Measurements from ENCODE around the gene CLMP. TPM values are rescaled to one million over a fixed set of nuclear protein-coding genes. Genes with fewer than 3 reads are reported as not detected.

Gene CLMP
- total RNA-seq, 1 donor from 2014 or later = 6.6 TPM

DNA sequence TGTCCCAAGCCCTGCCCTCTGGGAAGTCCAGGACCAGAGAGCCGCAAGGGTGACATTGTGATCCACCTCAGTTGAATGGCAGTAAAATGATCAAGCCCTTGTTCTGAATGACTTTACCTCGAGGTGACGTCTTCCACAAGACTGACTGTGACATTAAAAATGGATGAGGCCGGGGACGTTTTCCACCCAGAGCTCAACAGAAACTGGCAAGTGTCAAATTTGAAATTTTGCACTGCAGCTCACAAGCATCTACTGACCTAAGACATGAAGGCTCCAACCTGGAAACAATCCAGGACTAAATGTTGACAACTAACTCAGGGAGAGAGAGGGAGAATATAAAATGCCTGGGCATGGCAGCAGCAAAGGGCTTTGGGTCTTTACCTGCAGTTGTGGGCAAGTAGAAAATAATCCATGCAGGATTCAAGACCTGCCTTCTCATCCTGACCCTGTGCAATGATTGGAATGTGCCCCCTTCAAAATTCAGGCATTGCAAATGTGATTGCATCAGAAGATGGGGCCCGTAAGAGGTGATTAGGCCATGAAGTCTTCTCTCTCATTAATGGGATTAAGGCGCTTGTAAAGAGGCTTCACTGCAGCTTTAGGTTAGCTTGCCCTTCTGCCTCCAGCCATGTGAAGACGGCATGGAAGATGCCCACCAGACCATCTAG, 33.6 kb upstream of the CLMP start:
- Mint-ChIP-seq H3K4me1 (ENCODE audit: low read depth) (peaks cover 7% of the 10 kb centered on the region), H3K27ac (ENCODE audit: unreplicated experiment) (no peak overlapping the region), H3K4me3 (ENCODE audit: unreplicated experiment) (no peak overlapping the region), H3K36me3 (ENCODE audit: low read depth) (no peaks in the 10 kb centered on the region), H3K9me3 (ENCODE audit: low read depth) (no peaks in the 10 kb centered on the region), H3K27me3 (ENCODE audit: low read depth) (peaks cover 13% of the 10 kb centered on the region)
- TF ChIP-seq, protein P1, sequence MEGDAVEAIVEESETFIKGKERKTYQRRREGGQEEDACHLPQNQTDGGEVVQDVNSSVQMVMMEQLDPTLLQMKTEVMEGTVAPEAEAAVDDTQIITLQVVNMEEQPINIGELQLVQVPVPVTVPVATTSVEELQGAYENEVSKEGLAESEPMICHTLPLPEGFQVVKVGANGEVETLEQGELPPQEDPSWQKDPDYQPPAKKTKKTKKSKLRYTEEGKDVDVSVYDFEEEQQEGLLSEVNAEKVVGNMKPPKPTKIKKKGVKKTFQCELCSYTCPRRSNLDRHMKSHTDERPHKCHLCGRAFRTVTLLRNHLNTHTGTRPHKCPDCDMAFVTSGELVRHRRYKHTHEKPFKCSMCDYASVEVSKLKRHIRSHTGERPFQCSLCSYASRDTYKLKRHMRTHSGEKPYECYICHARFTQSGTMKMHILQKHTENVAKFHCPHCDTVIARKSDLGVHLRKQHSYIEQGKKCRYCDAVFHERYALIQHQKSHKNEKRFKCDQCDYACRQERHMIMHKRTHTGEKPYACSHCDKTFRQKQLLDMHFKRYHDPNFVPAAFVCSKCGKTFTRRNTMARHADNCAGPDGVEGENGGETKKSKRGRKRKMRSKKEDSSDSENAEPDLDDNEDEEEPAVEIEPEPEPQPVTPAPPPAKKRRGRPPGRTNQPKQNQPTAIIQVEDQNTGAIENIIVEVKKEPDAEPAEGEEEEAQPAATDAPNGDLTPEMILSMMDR (IDR thresholded peaks at IDR 0.05) = no peak
- DNase-seq (ENCODE audit: low spot score) = no peak

- TF ChIP-seq, protein P1 (IDR thresholded peaks at IDR 0.05) = no peak
- peaks cover 13% of the 10 kb centered on the region for H3K27me3 Mint-ChIP-seq (ENCODE audit: low read depth)
- H3K27ac Mint-ChIP-seq (ENCODE audit: unreplicated experiment) = no peak overlapping the region
- H3K9me3 Mint-ChIP-seq (ENCODE audit: low read depth) = no peaks in the 10 kb centered on the region
- DNase-seq (ENCODE audit: low spot score) = no peak
- peaks cover 7% of the 10 kb centered on the region for H3K4me1 Mint-ChIP-seq (ENCODE audit: low read depth)
- no peaks in the 10 kb centered on the region for H3K36me3 Mint-ChIP-seq (ENCODE audit: low read depth)
- H3K4me3 Mint-ChIP-seq (ENCODE audit: unreplicated experiment) = no peak overlapping the region
Observed at GRCh38 chr11:123227763-123228495, 32.9 kb upstream of the CLMP start.

GRCh38 chr11:123221584-123221983, 26.5 kb upstream of the CLMP start:
- H3K27me3 Mint-ChIP-seq (ENCODE audit: low read depth) = peaks cover 10% of the 10 kb centered on the region
- H3K9me3 Mint-ChIP-seq (ENCODE audit: low read depth) = peaks cover 15% of the 10 kb centered on the region
- H3K27ac Mint-ChIP-seq (ENCODE audit: unreplicated experiment) = no peak overlapping the region
- no peaks in the 10 kb centered on the region for H3K36me3 Mint-ChIP-seq (ENCODE audit: low read depth)
- DNase-seq (ENCODE audit: low spot score) = no peak
- H3K4me1 Mint-ChIP-seq (ENCODE audit: low read depth) = peaks cover 16% of the 10 kb centered on the region
- no peak overlapping the region for H3K4me3 Mint-ChIP-seq (ENCODE audit: unreplicated experiment)
- TF ChIP-seq, protein P1 (IDR thresholded peaks at IDR 0.05) = no peak

DNA sequence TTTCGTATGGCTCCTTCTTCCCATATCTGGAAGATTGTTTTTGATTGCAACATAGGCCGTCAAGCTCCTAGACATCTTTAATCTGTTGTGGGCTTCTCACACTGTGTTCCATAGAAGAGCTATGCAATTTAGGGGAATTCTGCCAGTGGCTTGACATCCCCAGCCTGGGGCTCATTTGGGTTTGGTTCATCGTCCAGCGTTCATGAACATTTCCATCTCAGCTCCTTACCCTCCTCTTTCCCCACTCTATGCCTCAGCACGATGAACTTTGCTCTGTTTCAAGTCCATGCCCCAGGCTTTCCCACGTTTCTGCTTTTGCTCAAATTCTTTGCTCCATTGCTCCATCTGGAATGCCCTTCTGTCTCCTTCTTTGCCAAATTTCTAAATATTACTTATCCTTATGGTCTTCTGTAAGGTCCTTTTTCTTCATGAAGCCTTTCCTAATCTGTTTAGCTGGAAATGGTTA, 26.1 kb upstream of the CLMP start:
- no peak overlapping the region for H3K27ac Mint-ChIP-seq (ENCODE audit: unreplicated experiment)
- H3K4me1 Mint-ChIP-seq (ENCODE audit: low read depth) = peaks cover 16% of the 10 kb centered on the region
- peaks cover 15% of the 10 kb centered on the region for H3K9me3 Mint-ChIP-seq (ENCODE audit: low read depth)
- TF ChIP-seq, protein P1 (IDR thresholded peaks at IDR 0.05) = no peak
- DNase-seq (ENCODE audit: low spot score) = no peak
- H3K27me3 Mint-ChIP-seq (ENCODE audit: low read depth) = peaks cover 9% of the 10 kb centered on the region
- no peak overlapping the region for H3K4me3 Mint-ChIP-seq (ENCODE audit: unreplicated experiment)
- H3K36me3 Mint-ChIP-seq (ENCODE audit: low read depth) = no peaks in the 10 kb centered on the region

DNA sequence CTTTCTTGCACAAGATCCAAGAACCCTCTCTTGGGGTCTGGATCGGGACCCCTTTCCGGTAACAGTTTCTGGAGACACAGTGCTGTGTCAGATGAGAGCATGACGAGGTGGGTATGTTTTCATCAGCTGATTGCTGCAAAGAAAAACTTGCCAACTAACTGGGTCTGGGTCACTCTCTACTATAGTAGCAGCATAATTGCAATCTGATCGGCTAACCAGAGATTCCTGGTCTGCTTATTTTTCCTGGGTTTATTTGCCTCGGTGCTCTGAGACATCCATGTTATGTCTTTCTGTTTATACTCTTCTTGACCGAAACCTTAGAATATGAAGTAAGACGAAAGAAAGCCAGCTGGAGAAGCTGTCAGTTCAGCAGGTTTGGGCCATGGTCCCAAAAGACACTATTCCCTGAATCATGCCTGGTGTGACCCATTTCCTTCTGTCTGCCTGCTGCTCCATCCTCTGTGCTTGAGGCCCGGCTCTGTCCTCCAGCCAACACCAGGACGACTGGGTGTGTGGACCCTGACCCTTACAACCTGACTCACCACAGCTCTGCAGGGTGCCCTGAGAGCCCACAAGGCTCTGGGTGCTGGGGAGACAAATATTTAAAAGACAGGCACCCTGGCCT, 24.1 kb upstream of the CLMP start:
- no peak overlapping the region for H3K27ac Mint-ChIP-seq (ENCODE audit: unreplicated experiment)
- H3K4me3 Mint-ChIP-seq (ENCODE audit: unreplicated experiment) = no peak overlapping the region
- no peaks in the 10 kb centered on the region for H3K36me3 Mint-ChIP-seq (ENCODE audit: low read depth)
- TF ChIP-seq, protein P1 (IDR thresholded peaks at IDR 0.05) = no peak
- H3K9me3 Mint-ChIP-seq (ENCODE audit: low read depth) = peaks cover 15% of the 10 kb centered on the region
- H3K27me3 Mint-ChIP-seq (ENCODE audit: low read depth) = no peaks in the 10 kb centered on the region
- H3K4me1 Mint-ChIP-seq (ENCODE audit: low read depth) = peaks cover 16% of the 10 kb centered on the region
- DNase-seq (ENCODE audit: low spot score) = no peak

Measured in chondrocyte (in vitro differentiated cells).